Epithelial cell of esophagus (primary cell): ENCODE results near the gene SPINK1.
A peak's percentile ranks its signal among the peaks of the same experiment; 100 is the strongest.
"Not testable (repeated sequence)": the region's sequence is repeated elsewhere in the genome, so short reads cannot be mapped to it uniquely, and the experiment has no call there.

Experiments used
- DNase-seq: peaks from one replicate; pipeline ENCODE4 v3.0.0; 2010; ENCODE audit warnings: low read depth
- H3K4me3 ChIP-seq: 2 replicates; pipeline ENCODE4 v1.5.1; 2011; ENCODE audit warnings: mild to moderate bottlenecking, low read length, control low read depth
- TF ChIP-seq, protein P1 (sequence below): IDR thresholded peaks from 2 replicates; pipeline ENCODE4 v1.5.1; 2011; ENCODE audit warnings: low read depth, mild to moderate bottlenecking, low read length, control low read depth, inconsistent platforms; ENCODE audit not compliant: insufficient read depth; ENCODE audit errors: missing control alignments

Gene SPINK1

DNA sequence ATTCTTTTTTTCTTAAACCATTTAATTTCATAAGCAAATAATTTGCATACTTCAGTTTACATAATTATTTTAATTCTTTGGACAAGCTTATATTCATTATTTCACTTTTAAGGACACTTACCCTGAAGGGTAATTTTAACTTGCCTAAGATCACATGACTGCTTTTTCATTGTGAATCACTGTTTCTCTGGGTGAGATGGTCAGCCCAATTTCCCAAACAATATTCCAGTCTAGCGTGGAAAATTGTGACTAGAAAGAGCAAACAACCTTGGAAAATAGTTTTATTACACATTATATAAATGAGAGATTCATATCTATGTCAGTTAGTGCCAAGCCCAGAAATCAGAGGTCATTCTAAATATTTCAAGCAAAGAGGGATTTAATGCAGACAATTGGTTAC is 27.5 kb downstream of the SPINK1 start:
- TF ChIP-seq, protein P1, sequence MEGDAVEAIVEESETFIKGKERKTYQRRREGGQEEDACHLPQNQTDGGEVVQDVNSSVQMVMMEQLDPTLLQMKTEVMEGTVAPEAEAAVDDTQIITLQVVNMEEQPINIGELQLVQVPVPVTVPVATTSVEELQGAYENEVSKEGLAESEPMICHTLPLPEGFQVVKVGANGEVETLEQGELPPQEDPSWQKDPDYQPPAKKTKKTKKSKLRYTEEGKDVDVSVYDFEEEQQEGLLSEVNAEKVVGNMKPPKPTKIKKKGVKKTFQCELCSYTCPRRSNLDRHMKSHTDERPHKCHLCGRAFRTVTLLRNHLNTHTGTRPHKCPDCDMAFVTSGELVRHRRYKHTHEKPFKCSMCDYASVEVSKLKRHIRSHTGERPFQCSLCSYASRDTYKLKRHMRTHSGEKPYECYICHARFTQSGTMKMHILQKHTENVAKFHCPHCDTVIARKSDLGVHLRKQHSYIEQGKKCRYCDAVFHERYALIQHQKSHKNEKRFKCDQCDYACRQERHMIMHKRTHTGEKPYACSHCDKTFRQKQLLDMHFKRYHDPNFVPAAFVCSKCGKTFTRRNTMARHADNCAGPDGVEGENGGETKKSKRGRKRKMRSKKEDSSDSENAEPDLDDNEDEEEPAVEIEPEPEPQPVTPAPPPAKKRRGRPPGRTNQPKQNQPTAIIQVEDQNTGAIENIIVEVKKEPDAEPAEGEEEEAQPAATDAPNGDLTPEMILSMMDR, result no peak
- H3K4me3 ChIP-seq, result no peak overlapping the region
- DNase-seq, result no peak

DNA sequence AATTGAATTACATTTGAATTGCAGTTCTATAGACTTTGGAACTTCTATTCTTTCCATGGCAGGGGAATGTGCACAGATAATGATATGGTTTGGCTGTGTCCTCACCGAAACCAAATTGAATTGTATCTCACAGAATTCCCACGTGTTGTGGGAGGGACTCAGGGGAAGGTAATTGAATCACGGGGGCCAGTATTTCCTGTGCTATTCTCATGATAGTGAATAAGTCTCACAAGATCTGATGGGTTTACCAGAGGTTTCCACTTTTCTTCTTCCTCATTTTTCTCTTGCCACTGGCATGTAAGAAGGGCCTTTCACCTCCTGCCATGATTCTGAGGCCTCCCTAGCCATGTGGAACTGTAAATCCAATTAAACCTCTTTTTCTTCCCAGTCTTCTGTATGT is 28.3 kb downstream of the SPINK1 start:
- H3K4me3 ChIP-seq, DNase-seq: not testable (repeated sequence)

DNA sequence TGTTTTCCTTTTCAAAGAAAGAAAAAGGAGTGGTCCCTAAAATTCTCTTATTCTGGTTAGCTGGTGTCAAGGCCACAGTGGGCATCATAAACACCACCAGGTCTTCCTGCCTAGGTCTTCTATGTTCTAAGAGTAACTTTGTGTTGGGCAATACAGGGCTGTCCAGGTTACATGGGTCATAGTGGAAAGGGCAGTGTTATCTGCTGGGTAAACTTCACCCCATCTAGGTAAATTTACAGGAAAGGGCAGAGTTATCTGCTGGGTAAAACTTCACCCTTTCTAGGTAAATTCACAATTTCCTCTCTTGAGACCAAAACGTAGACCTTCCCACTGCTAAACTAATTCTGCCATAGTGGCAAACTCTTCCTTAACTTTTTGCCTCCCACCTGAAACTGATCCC is 30.0 kb downstream of the SPINK1 start:
- TF ChIP-seq, protein P1, result no peak
- no peak for DNase-seq
- no peak overlapping the region for H3K4me3 ChIP-seq

DNA sequence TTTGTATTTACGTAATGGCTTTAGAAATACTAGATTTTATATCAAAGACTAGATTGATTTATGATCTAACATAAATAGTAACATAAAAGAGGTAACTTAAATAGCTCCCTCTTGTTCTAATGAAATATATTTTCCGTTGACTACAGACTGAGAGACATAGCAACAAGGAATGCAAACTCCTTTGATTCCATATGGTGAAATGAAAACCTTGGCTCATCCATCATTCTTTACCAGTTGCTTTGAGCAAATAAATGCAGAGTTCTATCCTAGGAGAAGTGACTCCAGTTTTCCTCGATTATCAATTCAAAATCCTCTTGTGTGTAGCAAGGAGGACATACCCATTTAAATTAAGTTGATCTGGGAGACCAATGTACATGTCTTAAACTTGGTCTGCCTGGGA is 31.0 kb downstream of the SPINK1 start:
- DNase-seq, result no peak
- H3K4me3 ChIP-seq, result no peak overlapping the region
- TF ChIP-seq, protein P1, result no peak

DNA sequence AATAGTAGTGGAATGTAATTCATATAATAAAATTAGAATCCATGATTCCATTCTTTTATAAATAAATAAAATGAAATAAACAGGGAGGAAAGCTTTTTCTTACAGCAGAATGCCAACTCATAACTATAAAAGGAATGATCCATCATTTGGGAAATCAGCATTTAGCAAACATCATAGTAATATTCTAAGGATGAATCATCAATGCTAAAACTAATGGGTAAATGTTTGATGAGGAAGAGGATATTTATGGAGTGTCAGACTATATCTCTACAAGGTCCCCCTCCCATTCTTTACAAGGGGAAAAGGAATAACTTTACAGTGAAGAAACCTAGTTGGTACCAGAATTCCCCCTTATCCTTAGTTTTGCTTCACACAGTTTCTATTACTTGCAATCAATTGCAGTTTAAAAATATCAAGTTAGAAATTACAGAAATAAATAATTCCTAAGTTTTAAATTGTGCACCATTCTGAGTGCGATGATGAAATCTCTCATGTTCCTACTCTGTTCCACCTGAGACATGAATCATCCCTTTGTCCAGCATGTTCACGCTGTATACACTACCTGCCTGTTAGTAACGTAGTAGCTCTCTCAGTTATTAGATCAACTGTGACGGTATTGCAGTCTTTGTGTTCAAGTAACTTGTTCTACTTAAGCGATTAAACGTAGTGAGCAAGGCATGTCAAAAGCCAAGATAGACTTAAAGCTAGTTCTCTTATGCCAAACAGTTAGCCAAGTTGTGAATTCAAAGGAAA is 34.7 kb downstream of the SPINK1 start:
- H3K4me3 ChIP-seq, result no peak overlapping the region
- TF ChIP-seq, protein P1, result no peak
- DNase-seq, result peak; percentile 78

DNA sequence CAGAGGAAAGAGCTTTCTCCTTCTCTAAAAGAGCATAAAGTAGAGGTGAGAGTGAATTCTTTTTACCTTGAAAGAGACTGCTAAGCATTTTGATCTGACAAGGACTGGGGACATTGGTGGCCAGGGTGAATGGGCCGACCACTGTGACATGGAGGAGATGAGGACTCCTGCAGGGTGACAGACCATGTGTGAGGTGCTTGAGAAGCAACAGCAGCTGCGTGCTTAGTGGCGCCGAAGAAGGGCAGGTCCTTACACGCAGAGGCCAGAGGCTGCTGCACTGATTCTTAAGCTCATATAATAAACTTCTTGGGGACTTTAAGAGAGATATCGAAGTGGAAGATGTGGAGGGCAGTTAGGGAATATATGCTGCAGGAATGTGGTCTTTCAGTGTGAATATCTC is 40.3 kb downstream of the SPINK1 start:
- TF ChIP-seq, protein P1, result no peak
- no peak overlapping the region for H3K4me3 ChIP-seq
- no peak for DNase-seq

DNA sequence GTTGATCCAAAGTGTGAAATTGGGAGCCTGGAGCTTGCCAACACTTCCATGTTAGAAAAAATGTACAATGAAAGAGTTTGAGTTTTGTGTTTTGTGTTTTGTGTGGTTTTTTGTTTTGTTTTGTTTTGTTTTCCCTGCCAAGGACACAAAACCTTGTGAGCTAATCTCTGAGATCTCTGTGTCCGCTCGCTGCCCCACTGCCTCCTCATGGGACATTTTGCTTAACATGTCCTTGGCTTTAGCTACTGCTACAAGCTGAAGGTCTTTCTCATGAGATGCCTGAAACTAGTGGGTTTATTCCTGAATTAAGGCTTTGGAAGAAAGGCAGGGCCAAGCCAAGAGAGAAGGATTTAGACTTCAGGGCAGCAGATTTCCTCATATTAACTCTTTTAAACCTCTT is 41.7 kb downstream of the SPINK1 start:
- no peak overlapping the region for H3K4me3 ChIP-seq
- TF ChIP-seq, protein P1, result no peak
- DNase-seq, result no peak
